Fibroblast of lung (primary cell): ENCODE results near the gene RASSF1. TPM values are rescaled to one million over a fixed set of nuclear protein-coding genes. Genes with fewer than 3 reads are reported as not detected.

ENCODE experiments used
- DNase-seq, 2 donors: peaks; one replicate each; pipeline versions ENCODE4 v3.0.0 to v3.0.0-alpha.2; 2010; ENCODE audit warnings: low read depth in 2 of 2
- H2AFZ ChIP-seq: 2 replicates; pipeline ENCODE4 v1.5.1; 2012; ENCODE audit warnings: low read length, control low read depth, inconsistent platforms
- H3K27ac ChIP-seq: 2 replicates; pipeline ENCODE4 v1.5.1; 2011; ENCODE audit warnings: low read length, control low read depth; ENCODE audit not compliant: insufficient read depth
- H3K27me3 ChIP-seq: 2 replicates; pipeline ENCODE4 v1.5.1; 2011; ENCODE audit warnings: mild to moderate bottlenecking, low read length; ENCODE audit not compliant: control insufficient read depth, insufficient read depth
- H3K36me3 ChIP-seq: 2 replicates; pipeline ENCODE4 v1.5.1; 2011; ENCODE audit warnings: low read length; ENCODE audit not compliant: control insufficient read depth, insufficient read depth
- H3K4me1 ChIP-seq: 2 replicates; pipeline ENCODE4 v1.5.1; 2011; ENCODE audit warnings: low read length; ENCODE audit not compliant: control insufficient read depth, insufficient read depth; ENCODE audit errors: extremely low read depth
- H3K4me2 ChIP-seq: 2 replicates; pipeline ENCODE4 v1.5.1; 2011; ENCODE audit warnings: low read length, control low read depth; ENCODE audit not compliant: insufficient read depth; ENCODE audit errors: extremely low read depth
- H3K4me3 ChIP-seq, 4 experiments: fragments of 200-600 bp in 1 of 4; sonication (generic) in 1 of 4; replicated peaks in 1 of 4; 2 replicates each; pipeline ENCODE4 v1.5.1; 2011 to 2016; ENCODE audit warnings: low read length in 4 of 4, low read depth in 3 of 4, mild to moderate bottlenecking in 3 of 4, control low read depth in 2 of 4, inconsistent platforms in 1 of 4, mixed read lengths in 1 of 4; ENCODE audit not compliant: insufficient read depth in 1 of 4; ENCODE audit errors: control extremely low read depth in 1 of 4
- H3K79me2 ChIP-seq: 2 replicates; pipeline ENCODE4 v1.5.1; 2012; ENCODE audit warnings: mild to moderate bottlenecking, low read length, inconsistent platforms; ENCODE audit not compliant: control insufficient read depth, insufficient read depth
- H3K9ac ChIP-seq: 2 replicates; pipeline ENCODE4 v1.5.1; 2011; ENCODE audit warnings: mild to moderate bottlenecking, low read length, control low read depth; ENCODE audit not compliant: insufficient read depth
- H3K9me3 ChIP-seq: 2 replicates; pipeline ENCODE4 v1.5.1; 2012; ENCODE audit warnings: low read depth, low read length; ENCODE audit not compliant: control insufficient read depth, insufficient read depth
- H4K20me1 ChIP-seq: 2 replicates; pipeline ENCODE4 v1.5.1; 2011; ENCODE audit warnings: low read length; ENCODE audit not compliant: control insufficient read depth, insufficient read depth; ENCODE audit errors: extremely low read depth
- CTCF ChIP-seq, 2 donors: IDR thresholded peaks in 1 of 2; conservative IDR thresholded peaks in 1 of 2; 1 replicate in 1 of 2; 2 replicates in 1 of 2; pipeline ENCODE4 v1.5.1; 2011 to 2012; ENCODE audit warnings: low read length in 2 of 2, control low read depth in 1 of 2, inconsistent platforms in 1 of 2, low read depth in 1 of 2, mild to moderate bottlenecking in 1 of 2
- EZH2 ChIP-seq: IDR thresholded peaks from 2 replicates; pipeline ENCODE4 v1.5.1; 2012; ENCODE audit warnings: low read length, control low read depth, mild to moderate bottlenecking; ENCODE audit errors: missing control alignments
- polyA plus RNA-seq, 2 donors: library from polyadenylated mRNA; depleted of rRNA in 1 of 2; stranded (reverse) in 1 of 2; unstranded in 1 of 2; fragments of >200 nt; gene quantifications; 2 replicates each; pipeline ENCODE4 v1.2.1, GENCODE V29; 2011 to 2012; ENCODE audit warnings: missing spikeins in 1 of 2
- total RNA-seq: library from RNA; depleted of rRNA; stranded (reverse); fragments of >200 nt; gene quantifications from 2 replicates; pipeline ENCODE4 v1.2.1, GENCODE V29; 2014

RASSF1 gene
- total and polyA plus RNA-seq, 2 donors (not counting 1 experiment from before 2014, with no cell fraction given): 32.4 to 41.7 TPM

GRCh38 chr3:50374363-50375257, 34.0 kb upstream of the RASSF1 start:
- no peak overlapping the region for H3K9ac ChIP-seq
- H3K79me2 ChIP-seq: no peaks in the 10 kb centered on the region
- H3K27ac ChIP-seq: no peak overlapping the region
- H2AFZ ChIP-seq: no peak overlapping the region
- no peaks in the 10 kb centered on the region for H4K20me1 ChIP-seq
- H3K27me3 ChIP-seq: no peaks in the 10 kb centered on the region
- TF ChIP-seq EZH2 (no peak), CTCF (conservative IDR thresholded peaks at IDR 0.05 in 1 of 2, IDR thresholded peaks at IDR 0.05 in 1 of 2; ENCODE audit: low read depth in 1 of 2, low read length in 2 of 2) (no peak)
- H3K9me3 ChIP-seq: no peaks in the 10 kb centered on the region
- H3K4me1 ChIP-seq: no peaks in the 10 kb centered on the region
- no peak for DNase-seq
- H3K36me3 ChIP-seq: no peaks in the 10 kb centered on the region
- no peak overlapping the region for H3K4me2 ChIP-seq
- H3K4me3 ChIP-seq: no peak overlapping the region

DNA sequence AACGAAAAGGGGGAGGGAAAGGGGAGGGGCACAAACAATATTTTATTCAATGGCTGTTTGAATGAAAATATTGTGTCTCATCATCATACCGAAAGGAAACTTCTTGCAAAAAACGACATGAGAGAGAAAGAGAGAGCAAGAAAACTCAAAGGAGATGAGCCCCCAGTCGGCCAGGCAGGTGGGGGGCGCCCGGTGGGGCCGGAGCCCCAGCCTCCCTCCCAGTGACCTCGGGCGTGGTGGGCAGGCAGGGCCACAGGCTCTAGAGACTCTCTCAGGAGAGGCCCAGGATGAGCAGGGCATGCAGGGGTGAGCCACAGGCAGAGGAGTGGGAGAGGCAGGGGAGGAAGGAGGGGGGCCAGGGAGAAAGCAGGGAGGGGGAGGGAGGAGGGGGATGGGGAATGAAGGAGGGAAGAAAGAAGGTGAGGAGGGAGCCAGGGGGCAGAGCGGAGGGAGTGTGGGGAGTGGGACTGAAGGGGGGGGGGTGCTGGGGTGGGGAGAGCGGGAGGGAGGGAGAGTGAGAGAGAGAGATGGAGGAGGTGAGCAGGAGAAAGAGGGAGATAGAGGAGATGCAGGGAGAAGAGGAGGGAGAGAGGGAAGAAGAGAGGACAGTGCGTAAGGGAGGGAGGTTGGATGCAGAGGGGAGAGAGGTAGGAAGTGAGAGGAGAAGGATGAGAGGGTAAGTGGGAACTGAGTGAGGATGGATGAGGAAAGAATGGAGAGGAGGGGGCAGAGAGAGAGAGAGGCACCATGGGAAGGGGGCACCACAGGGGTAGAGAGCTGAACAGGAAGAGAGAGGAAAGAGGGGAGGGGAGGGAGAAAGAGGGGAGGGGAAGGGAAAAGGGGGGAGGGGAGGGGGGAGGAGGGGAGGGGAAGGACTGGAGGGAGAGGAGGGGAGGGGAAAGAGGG, 32.8 kb upstream of the RASSF1 start:
- Histone ChIP-seq H3K4me2 (no peak overlapping the region), H3K79me2 (no peaks in the 10 kb centered on the region), H3K4me1 (no peaks in the 10 kb centered on the region), H2AFZ (no peak overlapping the region), H3K9ac (no peak overlapping the region), H4K20me1 (no peaks in the 10 kb centered on the region), H3K27me3 (no peaks in the 10 kb centered on the region), H3K27ac (no peak overlapping the region), H3K9me3 (no peaks in the 10 kb centered on the region), H3K4me3 (no peak overlapping the region), H3K36me3 (no peaks in the 10 kb centered on the region)
- TF ChIP-seq EZH2 (no peak), CTCF (conservative IDR thresholded peaks at IDR 0.05 in 1 of 2, IDR thresholded peaks at IDR 0.05 in 1 of 2; ENCODE audit: low read depth in 1 of 2, low read length in 2 of 2) (no peak)
- no peak for DNase-seq

DNA sequence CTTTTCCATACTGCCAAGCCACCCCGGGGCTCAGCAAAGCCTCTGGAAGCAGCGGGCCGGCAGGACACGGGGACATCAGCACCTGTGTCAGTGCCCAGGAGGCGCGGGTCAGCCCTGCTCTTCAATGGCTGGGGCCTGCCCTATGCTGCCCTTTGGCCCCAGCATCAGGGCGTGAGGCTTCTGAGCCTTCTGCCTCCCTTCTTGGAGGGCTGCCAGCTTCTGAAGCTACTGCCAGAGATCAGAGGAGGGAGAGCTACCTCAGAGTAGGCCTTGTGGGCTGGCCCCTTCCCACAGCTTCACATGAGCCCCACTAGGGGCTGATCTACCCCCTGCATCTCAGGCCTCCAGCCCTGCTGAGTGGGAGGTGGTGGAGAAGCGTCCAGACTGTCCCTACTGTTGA, 31.7 kb upstream of the RASSF1 start:
- H3K79me2 ChIP-seq: no peaks in the 10 kb centered on the region
- H3K27me3 ChIP-seq: no peaks in the 10 kb centered on the region
- TF ChIP-seq EZH2 (no peak), CTCF (conservative IDR thresholded peaks at IDR 0.05 in 1 of 2, IDR thresholded peaks at IDR 0.05 in 1 of 2; ENCODE audit: low read depth in 1 of 2, low read length in 2 of 2) (no peak)
- no peaks in the 10 kb centered on the region for H3K4me1 ChIP-seq
- no peak overlapping the region for H3K4me3 ChIP-seq
- no peak for DNase-seq
- no peak overlapping the region for H3K4me2 ChIP-seq
- H2AFZ ChIP-seq: no peak overlapping the region
- H3K9me3 ChIP-seq: no peaks in the 10 kb centered on the region
- H3K9ac ChIP-seq: no peak overlapping the region
- H3K27ac ChIP-seq: no peak overlapping the region
- no peaks in the 10 kb centered on the region for H3K36me3 ChIP-seq
- no peaks in the 10 kb centered on the region for H4K20me1 ChIP-seq
